HAP-1 (cell line): ENCODE results near the gene ESYT1.
"Not testable (repeated sequence)": the region's sequence is repeated elsewhere in the genome, so short reads cannot be mapped to it uniquely, and the experiment has no call there.

ENCODE experiments used
- DNase-seq, 2 experiments: peaks; one replicate each; pipeline ENCODE4 v3.0.0-alpha.2; 2016 to 2020; ENCODE audit warnings: low spot score in 2 of 2
- H3K27me3 ChIP-seq: fragments of 250-450 bp; sonication (Bioruptor Pico); 2 replicates; pipeline ENCODE4 v1.5.1; 2020; ENCODE audit warnings: low read depth, mild to moderate bottlenecking, moderate library complexity
- H3K36me3 ChIP-seq: fragments of 250-450 bp; sonication (Bioruptor Pico); replicated peaks from 2 replicates; pipeline ENCODE4 v1.5.1; 2020; ENCODE audit warnings: mild to moderate bottlenecking
- H3K4me1 ChIP-seq: fragments of 250-450 bp; sonication (Bioruptor Pico); 2 replicates; pipeline ENCODE4 v1.5.1; 2020; ENCODE audit warnings: mild to moderate bottlenecking
- H3K4me3 ChIP-seq: fragments of 250-450 bp; sonication (Bioruptor Pico); 2 replicates; pipeline ENCODE4 v1.5.1; 2020; ENCODE audit warnings: mild to moderate bottlenecking, moderate library complexity
- H3K9me3 ChIP-seq: fragments of 250-450 bp; sonication (Bioruptor Pico); 2 replicates; pipeline ENCODE4 v1.5.1; 2020; ENCODE audit warnings: mild to moderate bottlenecking, moderate library complexity
- in situ Hi-C: fragments of 300-500 bp; cut with MboI; formaldehyde crosslinking; loops from 3 replicates; pipeline ENCODE4 v1.14.3; 2020; ENCODE audit warnings: low sequenced_read_pairs, inconsistent platforms, mixed read lengths

Gene ESYT1

DNA sequence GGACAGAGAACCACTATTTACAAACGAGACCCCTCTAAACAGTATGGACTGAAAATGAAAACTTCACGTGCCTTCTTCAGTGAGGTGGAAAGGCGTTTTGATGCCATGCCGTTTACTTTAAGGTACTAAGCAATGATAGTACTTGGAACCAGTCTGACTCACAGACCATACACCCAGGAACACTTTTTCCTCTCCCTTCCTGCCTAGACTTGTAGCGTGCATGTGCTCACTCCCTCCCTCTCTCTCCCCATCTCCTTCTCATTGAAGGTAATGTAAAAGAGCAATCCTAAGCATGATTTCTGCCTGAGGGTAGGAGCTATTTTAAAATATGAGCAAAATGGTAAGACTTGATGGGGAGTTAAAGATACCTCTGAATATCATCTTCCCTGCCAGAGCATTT, 17.5 kb upstream of the ESYT1 start:
- peaks cover 13% of the 10 kb centered on the region for H3K4me1 ChIP-seq
- H3K27me3 ChIP-seq, result no peaks in the 10 kb centered on the region
- no peak for DNase-seq
- peaks cover 81% of the 10 kb centered on the region for H3K36me3 ChIP-seq
- H3K9me3 ChIP-seq, result no peaks in the 10 kb centered on the region
- H3K4me3 ChIP-seq, result no peak overlapping the region
- in situ Hi-C loops, result loop anchor here (10.0 to 25.0 kb wide), 2 partner anchors 376 to 1823 kb away; partner anchors contain the start of genes CBX5 and HNRNPA1

DNA sequence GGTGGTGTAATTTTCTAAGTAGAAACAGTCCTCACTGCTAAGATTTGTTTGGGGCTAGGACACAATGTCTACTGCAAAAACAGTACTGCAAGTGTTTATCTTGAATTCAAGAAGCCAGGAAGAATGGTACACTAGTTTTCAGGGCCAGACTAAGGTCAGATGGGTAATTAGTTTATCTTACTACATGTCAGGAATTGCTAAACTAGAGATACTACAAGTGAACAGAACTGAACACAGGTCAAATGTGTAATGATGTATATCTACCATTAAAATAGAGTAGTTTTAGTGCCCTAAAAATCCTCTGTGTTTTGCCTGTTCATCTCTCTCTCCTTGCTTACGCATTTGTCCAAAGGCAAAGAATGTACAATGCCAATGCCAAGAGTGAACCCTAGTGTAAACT, 14.0 kb upstream of the ESYT1 start:
- Histone ChIP-seq H3K27me3 (no peaks in the 10 kb centered on the region), H3K4me1 (peaks cover 5% of the 10 kb centered on the region; the same call in 1 of the 2 replicates), H3K9me3 (no peaks in the 10 kb centered on the region), H3K4me3 (no peak overlapping the region), H3K36me3 (peaks cover 60% of the 10 kb centered on the region)
- in situ Hi-C loops, result loop anchor here (10.0 to 25.0 kb wide), 2 partner anchors 379 to 1827 kb away; partner anchors contain the start of genes CBX5 and HNRNPA1
- DNase-seq, result no peak

DNA sequence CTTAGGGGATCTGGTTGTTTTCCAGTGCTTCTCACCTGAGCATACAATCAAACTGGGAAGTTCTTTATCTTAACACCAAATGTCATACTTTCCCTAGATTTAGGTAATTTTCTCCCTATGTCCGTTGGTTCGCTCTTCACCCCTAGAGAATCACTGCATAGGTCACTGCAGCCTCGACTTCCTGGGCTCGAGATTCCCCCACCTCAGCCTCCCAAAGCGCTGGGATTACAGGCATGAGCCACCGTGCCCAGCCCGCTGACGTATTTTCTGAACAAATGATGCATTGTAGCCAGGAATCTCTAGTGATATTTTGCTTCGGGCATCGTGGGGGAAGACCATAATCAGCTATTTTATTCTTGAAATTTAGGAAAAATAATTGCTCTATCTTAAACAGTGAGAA, 12.7 kb upstream of the ESYT1 start:
- H3K36me3 ChIP-seq, result peaks cover 52% of the 10 kb centered on the region

DNA sequence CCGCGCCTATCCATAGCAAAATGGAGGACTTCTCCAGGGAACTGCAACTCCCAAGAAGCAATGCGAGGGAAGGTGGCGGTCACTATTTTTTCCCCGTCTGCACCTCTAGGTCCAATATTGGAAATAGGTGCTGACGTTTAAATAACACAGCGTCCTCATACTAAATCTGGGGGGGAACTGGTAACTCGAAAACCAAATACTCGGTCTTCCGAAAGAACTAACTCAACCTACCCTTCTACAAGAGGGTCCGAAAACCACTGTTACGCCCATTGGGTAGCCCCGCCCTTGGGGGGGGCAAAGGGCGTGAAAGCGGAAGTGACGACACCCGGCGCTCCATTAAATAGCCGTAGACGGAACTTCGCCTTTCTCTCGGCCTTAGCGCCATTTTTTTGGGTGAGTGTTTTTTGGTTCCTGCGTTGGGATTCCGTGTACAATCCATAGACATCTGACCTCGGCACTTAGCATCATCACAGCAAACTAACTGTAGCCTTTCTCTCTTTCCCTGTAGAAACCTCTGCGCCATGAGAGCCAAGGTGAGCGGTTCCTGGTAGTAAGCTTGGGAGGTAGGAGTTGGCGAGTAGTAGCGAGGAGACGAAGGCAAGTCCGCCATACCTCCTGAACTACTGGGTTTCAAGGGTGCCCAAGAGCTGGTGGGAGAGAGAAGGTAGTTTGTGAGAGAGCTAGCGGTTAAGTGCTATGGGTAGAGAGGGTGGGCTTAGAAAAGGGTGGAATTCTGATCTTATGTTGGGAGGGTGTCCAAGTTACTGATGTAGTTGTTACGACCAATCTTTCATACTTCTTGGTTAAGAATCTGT, 11.6 kb upstream of the ESYT1 start, which contains the start of gene RPL41:
TSS of gene RPL41 (plus strand) at position 367 of the 815 bp plus-strand sequence.
- in situ Hi-C loops, result loop anchor here (5.0 to 25.0 kb wide), 3 partner anchors 71 to 1829 kb away; partner anchors contain the start of genes CBX5, HNRNPA1 and SMARCC2
- no peaks in the 10 kb centered on the region for H3K9me3 ChIP-seq
- H3K4me1 ChIP-seq, result peaks cover 12% of the 10 kb centered on the region
- no peaks in the 10 kb centered on the region for H3K27me3 ChIP-seq
- H3K4me3 ChIP-seq, result peak within 1 kb of the TSS; percentile 83
- peak; percentile 83 to 93 for DNase-seq
- peaks cover 48% of the 10 kb centered on the region for H3K36me3 ChIP-seq

More for the DNA sequence above, 12.7 kb upstream of the ESYT1 start:
- Histone ChIP-seq H3K9me3 (no peaks in the 10 kb centered on the region), H3K4me3 (peak overlapping the region; percentile 83), H3K4me1 (peaks cover 12% of the 10 kb centered on the region), H3K27me3 (no peaks in the 10 kb centered on the region)
- in situ Hi-C loops, result loop anchor here (5.0 to 25.0 kb wide), 3 partner anchors 72 to 1828 kb away; partner anchors contain the start of genes CBX5, HNRNPA1 and SMARCC2
- no peak for DNase-seq

DNA sequence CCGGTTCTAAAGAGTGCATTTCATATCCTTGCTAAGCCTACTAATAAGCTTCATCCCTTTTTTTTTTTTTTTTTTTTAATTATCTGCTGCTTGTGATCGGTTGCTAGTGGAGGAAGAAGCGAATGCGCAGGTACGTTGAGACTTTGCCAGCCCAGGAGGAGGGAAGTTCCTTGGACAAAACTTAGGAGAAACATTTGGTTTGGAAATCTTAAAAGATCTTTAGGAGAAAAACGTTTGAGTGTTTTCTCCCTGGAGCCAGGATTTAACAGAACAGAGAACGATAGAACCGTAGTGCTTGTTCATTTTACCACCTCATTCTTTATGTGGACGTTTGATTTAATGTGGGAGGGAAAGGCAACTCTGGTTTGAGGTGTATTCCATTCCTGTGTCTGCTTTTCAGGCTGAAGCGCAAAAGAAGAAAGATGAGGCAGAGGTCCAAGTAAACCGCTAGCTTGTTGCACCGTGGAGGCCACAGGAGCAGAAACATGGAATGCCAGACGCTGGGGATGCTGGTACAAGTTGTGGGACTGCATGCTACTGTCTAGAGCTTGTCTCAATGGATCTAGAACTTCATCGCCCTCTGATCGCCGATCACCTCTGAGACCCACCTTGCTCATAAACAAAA, 10.9 kb upstream of the ESYT1 start:
- H3K9me3 ChIP-seq, H3K27me3 ChIP-seq, DNase-seq: not testable (repeated sequence)
- Histone ChIP-seq H3K4me3 (peak overlapping the region; percentile 83), H3K36me3 (peaks cover 41% of the 10 kb centered on the region), H3K4me1 (peaks cover 12% of the 10 kb centered on the region)
- in situ Hi-C loops, result loop anchor here (5.0 to 25.0 kb wide), 3 partner anchors 70 to 1830 kb away; partner anchors contain the start of genes CBX5, HNRNPA1 and SMARCC2

DNA sequence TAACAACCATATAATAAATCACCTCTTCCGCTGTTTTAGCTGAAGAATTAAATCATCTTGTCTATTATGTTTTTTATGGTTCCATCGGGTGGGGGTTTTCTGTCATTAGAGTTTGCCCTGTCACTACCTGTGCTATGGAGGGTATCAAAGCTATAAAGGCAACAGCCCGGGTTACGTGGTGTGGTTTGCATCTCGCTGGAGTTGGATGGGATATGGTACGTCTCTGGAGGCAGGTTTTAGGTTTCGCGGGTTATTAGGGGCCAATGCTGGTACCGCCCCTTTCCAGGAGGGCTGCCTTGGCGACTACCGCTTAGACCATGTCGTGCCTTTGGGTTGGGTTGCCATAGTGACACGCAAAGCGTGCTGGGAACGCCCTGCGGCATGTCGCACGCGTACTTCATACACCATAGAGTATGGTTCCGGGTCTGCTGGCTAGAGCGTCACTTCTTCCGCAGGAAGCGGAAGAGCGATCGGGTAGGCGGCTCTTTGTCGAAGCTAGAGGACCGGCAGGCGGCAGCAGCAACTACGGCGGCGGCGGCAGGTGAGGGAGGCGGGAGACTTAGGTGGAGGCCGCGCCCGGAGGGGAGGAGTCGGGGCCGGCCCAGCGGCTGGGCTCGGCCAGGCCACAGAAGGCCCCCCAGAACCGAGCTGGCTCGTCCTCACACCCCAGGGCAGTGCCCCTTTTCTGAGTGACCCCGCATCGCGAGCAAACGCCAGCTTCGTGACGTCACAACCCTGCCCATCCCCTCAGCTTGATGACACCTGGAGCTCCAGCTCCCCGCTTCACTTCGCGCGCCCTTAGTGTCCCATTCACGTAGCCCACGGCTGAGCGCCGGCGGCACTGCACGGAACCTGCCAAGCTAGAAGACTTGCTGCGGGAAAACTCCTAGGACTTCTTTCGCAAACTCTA, 10.0 kb upstream of the ESYT1 start, which contains the start of gene ZC3H10:
TSS of gene ZC3H10 (plus strand) at position 489 of the 910 bp plus-strand sequence. CDS start 2,297 bp downstream, outside the sequence.
- in situ Hi-C loops, result loop anchor here (5.0 to 25.0 kb wide), 3 partner anchors 69 to 1831 kb away; partner anchors contain the start of genes CBX5, HNRNPA1 and SMARCC2
- H3K36me3 ChIP-seq, result peaks cover 33% of the 10 kb centered on the region
- no peaks in the 10 kb centered on the region for H3K9me3 ChIP-seq
- peak; percentile 97 to 99 for DNase-seq
- H3K4me3 ChIP-seq, result peak within 1 kb of the TSS; percentile 83
- peaks cover 12% of the 10 kb centered on the region for H3K4me1 ChIP-seq
- no peaks in the 10 kb centered on the region for H3K27me3 ChIP-seq

DNA sequence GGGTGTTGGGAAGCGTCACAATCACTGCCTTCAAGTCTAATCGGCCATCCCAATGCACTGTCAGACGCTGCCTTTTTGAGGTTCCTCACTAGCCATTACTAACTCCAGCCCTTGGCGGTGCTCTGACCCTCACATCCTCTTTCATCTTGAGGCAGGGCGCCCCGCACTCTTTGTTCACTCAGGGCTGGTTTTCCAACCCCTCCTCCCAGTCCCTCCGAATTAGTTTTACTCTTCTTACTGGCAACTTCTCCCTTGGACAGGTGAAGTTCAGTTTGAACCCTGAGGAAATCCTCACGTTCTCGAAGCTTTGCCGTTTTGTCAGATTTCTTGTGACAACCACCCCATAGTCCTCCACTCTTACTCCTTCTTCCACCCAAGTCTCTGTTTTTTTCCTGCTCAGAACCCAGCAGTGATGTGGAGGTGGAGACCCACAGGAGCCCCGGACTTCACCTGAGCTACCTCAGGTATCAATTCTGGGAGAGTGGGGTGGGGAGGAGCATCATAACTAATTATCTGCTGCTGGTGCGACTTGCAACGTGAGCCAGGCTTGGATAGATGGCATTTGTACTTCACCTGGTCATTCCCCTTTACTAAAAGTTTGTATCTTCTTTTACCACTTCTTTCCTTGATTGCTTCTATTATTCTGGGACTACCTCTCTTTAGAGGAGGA, 9.2 kb upstream of the ESYT1 start:
- in situ Hi-C loops, result loop anchor here (5.0 to 25.0 kb wide), 3 partner anchors 68 to 1832 kb away; partner anchors contain the start of genes CBX5, HNRNPA1 and SMARCC2
- no peak for DNase-seq
- Histone ChIP-seq H3K4me1 (peaks cover 12% of the 10 kb centered on the region), H3K27me3 (no peaks in the 10 kb centered on the region), H3K4me3 (peak overlapping the region; percentile 83), H3K36me3 (peaks cover 30% of the 10 kb centered on the region), H3K9me3 (no peaks in the 10 kb centered on the region)

DNA sequence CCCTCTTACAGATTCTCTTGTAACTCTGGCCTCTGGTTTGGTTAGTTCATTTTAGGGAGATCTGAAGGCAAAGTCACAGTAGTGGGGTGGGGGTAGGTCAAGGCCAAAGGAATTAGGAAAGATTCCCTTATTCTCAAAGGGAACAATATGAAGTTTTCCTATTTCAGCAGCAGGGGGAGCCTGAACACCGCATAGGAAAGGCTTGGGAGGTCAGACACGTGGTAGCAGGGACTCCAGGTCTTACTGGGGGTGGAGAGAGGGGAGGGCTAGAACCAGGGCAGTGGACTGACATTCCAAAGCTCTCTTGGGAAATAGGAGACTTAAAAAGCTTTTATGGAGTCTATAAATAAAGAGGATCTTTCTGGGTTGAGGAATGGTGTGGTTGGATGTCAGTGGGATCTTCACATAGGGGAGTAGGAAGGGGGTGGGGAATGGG, 8.7 kb upstream of the ESYT1 start:
- Histone ChIP-seq H3K4me1 (peaks cover 12% of the 10 kb centered on the region), H3K36me3 (peaks cover 25% of the 10 kb centered on the region), H3K4me3 (peak overlapping the region; percentile 83), H3K27me3 (no peaks in the 10 kb centered on the region), H3K9me3 (no peaks in the 10 kb centered on the region)
- in situ Hi-C loops, result loop anchor here (5.0 to 25.0 kb wide), 3 partner anchors 68 to 1832 kb away; partner anchors contain the start of genes CBX5, HNRNPA1 and SMARCC2
- DNase-seq, result peak; percentile 93 to 97

DNA sequence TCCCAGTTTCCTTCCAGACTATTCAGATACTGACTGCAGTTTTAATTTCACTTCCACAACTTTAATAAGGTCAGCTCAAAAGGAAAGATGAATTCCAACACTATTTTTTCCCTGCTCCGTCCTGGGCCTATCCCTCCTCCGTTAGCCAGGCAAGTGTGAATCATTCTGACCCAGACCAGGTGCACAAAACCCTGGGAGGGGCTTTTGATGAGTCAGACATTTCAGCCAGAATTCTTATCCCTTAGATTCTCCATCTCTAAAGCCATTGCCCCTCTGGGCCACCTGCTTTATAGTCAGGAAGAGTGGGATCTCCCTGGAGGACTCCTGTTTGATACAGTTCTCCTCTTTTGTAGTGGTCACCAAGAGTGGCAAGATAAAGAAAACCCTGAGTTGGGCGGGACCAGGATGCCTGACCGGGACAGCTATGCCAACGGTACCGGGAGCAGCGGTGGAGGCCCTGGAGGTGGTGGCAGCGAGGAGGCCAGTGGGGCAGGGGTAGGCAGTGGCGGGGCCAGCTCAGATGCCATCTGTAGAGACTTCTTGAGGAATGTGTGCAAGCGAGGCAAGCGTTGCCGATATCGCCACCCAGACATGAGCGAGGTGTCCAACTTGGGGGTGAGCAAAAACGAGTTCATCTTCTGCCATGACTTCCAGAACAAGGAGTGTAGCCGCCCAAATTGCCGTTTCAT, 7.8 kb upstream of the ESYT1 start:
- DNase-seq, result no peak
- in situ Hi-C loops, result loop anchor here (25.0 kb wide), 1 partner anchor 1833 kb away; the partner anchor contains the start of genes CBX5 and HNRNPA1
- Histone ChIP-seq H3K27me3 (no peaks in the 10 kb centered on the region), H3K4me3 (no peak overlapping the region), H3K4me1 (peaks cover 12% of the 10 kb centered on the region), H3K36me3 (peaks cover 25% of the 10 kb centered on the region), H3K9me3 (no peaks in the 10 kb centered on the region)

DNA sequence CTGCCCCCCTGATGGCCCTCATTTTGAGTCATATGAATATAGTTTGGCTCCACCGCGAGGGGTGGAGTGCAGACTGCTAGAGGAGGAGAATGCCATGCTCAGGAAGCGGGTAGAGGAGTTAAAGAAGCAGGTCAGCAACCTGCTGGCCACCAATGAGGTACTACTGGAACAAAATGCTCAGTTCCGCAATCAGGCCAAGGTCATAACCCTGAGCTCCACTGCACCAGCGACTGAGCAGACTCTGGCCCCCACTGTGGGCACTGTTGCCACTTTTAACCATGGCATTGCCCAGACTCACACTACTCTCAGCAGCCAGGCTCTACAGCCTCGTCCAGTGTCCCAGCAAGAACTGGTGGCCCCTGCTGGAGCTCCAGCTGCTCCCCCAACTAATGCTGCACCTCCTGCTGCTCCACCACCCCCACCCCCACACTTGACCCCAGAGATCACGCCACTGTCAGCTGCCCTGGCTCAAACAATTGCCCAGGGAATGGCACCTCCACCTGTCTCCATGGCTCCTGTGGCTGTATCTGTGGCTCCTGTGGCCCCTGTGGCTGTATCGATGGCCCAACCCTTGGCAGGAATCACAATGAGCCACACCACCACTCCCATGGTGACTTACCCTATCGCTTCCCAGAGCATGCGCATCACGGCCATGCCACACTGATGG, 6.7 kb upstream of the ESYT1 start:
- DNase-seq, result no peak
- H3K36me3 ChIP-seq, result peaks cover 25% of the 10 kb centered on the region
- H3K4me1 ChIP-seq, result peaks cover 10% of the 10 kb centered on the region
- in situ Hi-C loops, result loop anchor here (25.0 kb wide), 1 partner anchor 1834 kb away; the partner anchor contains the start of genes CBX5 and HNRNPA1
- no peaks in the 10 kb centered on the region for H3K9me3 ChIP-seq
- H3K27me3 ChIP-seq, result no peaks in the 10 kb centered on the region
- H3K4me3 ChIP-seq, result no peak overlapping the region

DNA sequence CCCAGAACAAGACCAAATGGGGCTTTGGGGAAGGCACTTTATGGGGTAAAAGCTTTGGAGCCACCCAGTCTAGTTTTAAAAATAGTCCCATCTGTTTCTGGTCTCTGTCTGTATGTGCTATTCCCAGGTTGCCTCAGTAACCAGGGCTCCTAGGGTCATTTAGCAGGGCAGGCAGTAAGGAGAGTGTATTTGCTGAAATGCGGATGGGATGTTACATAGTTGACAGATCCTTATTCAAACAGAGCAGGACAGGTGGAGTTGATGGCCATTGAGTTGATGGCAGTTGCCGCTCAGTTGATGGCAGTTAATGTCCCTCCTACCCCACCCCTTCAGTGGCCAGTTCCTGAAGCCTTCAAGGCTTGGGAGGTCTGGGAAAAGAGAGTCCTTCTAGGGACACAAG, 5.4 kb upstream of the ESYT1 start:
- peaks cover 20% of the 10 kb centered on the region for H3K4me1 ChIP-seq

More for the DNA sequence above, 5.4 kb upstream of the ESYT1 start:
- Histone ChIP-seq H3K9me3 (no peaks in the 10 kb centered on the region), H3K4me3 (no peak overlapping the region), H3K36me3 (peaks cover 14% of the 10 kb centered on the region), H3K27me3 (no peaks in the 10 kb centered on the region)
- in situ Hi-C loops, result loop anchor here (25.0 kb wide), 1 partner anchor 1835 kb away; the partner anchor contains the start of genes CBX5 and HNRNPA1
- DNase-seq, result no peak
